Astrocyte of the spinal cord (primary cell): ENCODE measurements around the gene WTAP.

ENCODE experiments used
- DNase-seq: peaks from one replicate; pipeline ENCODE4 v3.0.0; 2011; ENCODE audit warnings: low read depth, low spot score
- H3K4me3 ChIP-seq: 2 replicates; pipeline ENCODE4 v1.5.1; 2011; ENCODE audit warnings: low read depth, mild to moderate bottlenecking, low read length, moderate library complexity
- in situ Hi-C: cut with HindIII; loops from 2 replicates; pipeline ENCODE4 v1.10.0; 2017; ENCODE audit warnings: low sequenced_read_pairs
- TF ChIP-seq, protein P1 (sequence below): IDR thresholded peaks from 2 replicates; pipeline ENCODE4 v1.5.1; 2012; ENCODE audit warnings: low read depth, mild to moderate bottlenecking, low read length, inconsistent platforms

WTAP gene

DNA sequence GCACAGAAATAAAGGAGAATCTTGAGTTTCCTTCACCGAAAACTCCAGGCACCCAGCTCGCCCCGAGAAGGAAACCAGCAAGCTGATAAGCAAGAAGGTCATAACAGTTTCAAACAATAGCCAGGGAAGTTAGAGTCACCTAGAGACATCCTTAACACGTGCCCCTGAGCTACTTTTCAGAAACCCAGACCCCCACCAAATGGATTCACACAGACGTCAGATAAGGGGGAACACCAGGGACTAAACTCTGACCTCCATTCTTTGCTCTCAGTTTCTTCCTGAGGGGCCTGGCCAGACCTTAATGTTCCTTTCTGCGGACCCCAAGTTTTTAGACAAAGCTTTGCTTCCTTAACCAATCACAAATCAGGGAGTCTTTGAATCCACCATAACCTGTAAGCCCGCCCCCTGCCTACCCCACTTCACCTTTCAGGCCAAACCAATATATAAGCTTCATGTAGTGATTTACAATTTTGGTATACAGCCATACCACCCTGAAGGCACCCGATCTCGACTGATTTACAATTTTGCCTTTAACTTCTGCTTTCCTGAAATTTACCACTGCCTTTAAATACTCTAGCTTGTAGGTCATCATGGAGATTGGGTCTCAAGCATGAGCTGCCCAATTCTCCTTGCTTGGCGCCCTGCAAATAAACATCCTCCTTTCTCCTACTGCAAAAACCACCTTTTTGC, 46.0 kb upstream of the WTAP start:
- no peak for DNase-seq
- TF ChIP-seq, protein P1, sequence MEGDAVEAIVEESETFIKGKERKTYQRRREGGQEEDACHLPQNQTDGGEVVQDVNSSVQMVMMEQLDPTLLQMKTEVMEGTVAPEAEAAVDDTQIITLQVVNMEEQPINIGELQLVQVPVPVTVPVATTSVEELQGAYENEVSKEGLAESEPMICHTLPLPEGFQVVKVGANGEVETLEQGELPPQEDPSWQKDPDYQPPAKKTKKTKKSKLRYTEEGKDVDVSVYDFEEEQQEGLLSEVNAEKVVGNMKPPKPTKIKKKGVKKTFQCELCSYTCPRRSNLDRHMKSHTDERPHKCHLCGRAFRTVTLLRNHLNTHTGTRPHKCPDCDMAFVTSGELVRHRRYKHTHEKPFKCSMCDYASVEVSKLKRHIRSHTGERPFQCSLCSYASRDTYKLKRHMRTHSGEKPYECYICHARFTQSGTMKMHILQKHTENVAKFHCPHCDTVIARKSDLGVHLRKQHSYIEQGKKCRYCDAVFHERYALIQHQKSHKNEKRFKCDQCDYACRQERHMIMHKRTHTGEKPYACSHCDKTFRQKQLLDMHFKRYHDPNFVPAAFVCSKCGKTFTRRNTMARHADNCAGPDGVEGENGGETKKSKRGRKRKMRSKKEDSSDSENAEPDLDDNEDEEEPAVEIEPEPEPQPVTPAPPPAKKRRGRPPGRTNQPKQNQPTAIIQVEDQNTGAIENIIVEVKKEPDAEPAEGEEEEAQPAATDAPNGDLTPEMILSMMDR, result no peak
- in situ Hi-C loops, result no loop called here
- H3K4me3 ChIP-seq, result no peak overlapping the region

- no peak overlapping the region for H3K4me3 ChIP-seq
- DNase-seq, result no peak
- in situ Hi-C loops, result no loop called here
- TF ChIP-seq, protein P1, result no peak
Measured at GRCh38 chr6:159682295-159682694, 45.0 kb upstream of the WTAP start.

GRCh38 chr6:159682810-159683209, 44.5 kb upstream of the WTAP start:
- no peak overlapping the region for H3K4me3 ChIP-seq
- TF ChIP-seq, protein P1, result no peak
- DNase-seq, result no peak
- in situ Hi-C loops, result no loop called here

DNA sequence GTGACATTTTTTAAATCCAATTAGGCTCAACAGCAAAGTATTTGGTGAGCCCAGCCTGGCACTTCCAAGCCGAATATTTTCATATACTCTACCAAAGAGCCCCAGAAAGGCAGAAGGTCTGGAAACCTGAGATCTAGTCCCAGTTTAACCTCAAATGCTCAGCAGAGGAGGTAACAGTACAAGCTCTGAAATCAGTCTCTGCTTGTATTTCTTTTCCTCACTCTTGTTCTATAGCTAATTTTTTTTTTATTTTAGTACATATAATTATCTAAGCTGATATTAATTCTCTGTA, 43.3 kb upstream of the WTAP start:
- TF ChIP-seq, protein P1, result no peak
- in situ Hi-C loops, result no loop called here
- no peak for DNase-seq
- H3K4me3 ChIP-seq, result no peak overlapping the region

- no peak for DNase-seq
- TF ChIP-seq, protein P1, result no peak
- no peak overlapping the region for H3K4me3 ChIP-seq
- in situ Hi-C loops, result no loop called here
Measured at GRCh38 chr6:159686040-159686439, 41.3 kb upstream of the WTAP start.

DNA sequence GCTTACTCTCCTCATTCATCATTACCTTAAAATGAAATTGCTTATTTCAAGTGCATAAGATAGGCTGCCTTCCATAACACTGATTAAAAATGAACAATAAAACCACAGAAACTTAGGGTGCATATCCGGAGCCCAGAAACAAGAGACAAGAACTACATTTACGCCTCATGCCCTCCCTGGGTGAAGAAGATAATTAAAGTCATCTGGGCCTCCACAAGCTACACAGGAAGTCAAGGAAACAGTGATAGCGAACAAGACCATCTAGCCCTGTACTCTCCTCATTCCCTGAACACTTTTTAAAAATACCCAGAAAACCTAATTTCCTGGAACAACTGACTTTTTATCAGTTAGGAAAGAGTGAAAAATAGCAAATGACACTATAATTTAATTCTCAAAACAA, 40.6 kb upstream of the WTAP start:
- DNase-seq, result no peak
- TF ChIP-seq, protein P1, result no peak
- in situ Hi-C loops, result no loop called here
- no peak overlapping the region for H3K4me3 ChIP-seq

- H3K4me3 ChIP-seq, result no peak overlapping the region
- TF ChIP-seq, protein P1, result no peak
- no peak for DNase-seq
- in situ Hi-C loops, result no loop called here
Measured at GRCh38 chr6:159687341-159687740, 40.0 kb upstream of the WTAP start.
